Neural cell (in vitro differentiated cells): ENCODE measurements around the gene COL15A1. TPM values are rescaled to one million over a fixed set of nuclear protein-coding genes. Genes with fewer than 3 reads are reported as not detected.

Experiments used
- H2AFZ ChIP-seq: fragments of 200-600, 300-800 bp; sonication (generic), shearing (Covaris generic); 2 replicates; pipeline ENCODE4 v1.6.0; 2014; ENCODE audit warnings: low read depth, mild to moderate bottlenecking, antibody characterized with exemption, low read length, moderate library complexity
- H3F3A ChIP-seq: fragments of 200-600 bp; shearing (Covaris generic); 2 replicates; pipeline ENCODE4 v1.6.1; 2016; ENCODE audit warnings: mild to moderate bottlenecking, moderate library complexity, mixed read lengths, antibody characterized with exemption, low read length; ENCODE audit not compliant: insufficient read depth, poor library complexity, severe bottlenecking
- H3K27ac ChIP-seq: fragments of 200-600, 300-800 bp; sonication (generic), shearing (Covaris generic); 2 replicates; pipeline ENCODE4 v1.5.1; 2014; ENCODE audit warnings: mild to moderate bottlenecking, low read length, moderate library complexity
- H3K27me3 ChIP-seq: fragments of 300-800, 200-600 bp; sonication (generic), shearing (Covaris generic); 2 replicates; pipeline ENCODE4 v1.6.0; 2014; ENCODE audit warnings: mild to moderate bottlenecking, low read depth, low read length, moderate library complexity; ENCODE audit not compliant: insufficient read depth
- H3K36me3 ChIP-seq: fragments of 300-800, 200-600 bp; sonication (generic), shearing (Covaris generic); 2 replicates; pipeline ENCODE4 v1.5.1; 2014; ENCODE audit warnings: mild to moderate bottlenecking, antibody characterized with exemption, low read length, moderate library complexity; ENCODE audit not compliant: insufficient read depth
- H3K4me2 ChIP-seq: fragments of 300-800, 200-600 bp; sonication (generic), shearing (Covaris generic); 2 replicates; pipeline ENCODE4 v1.6.0; 2014; ENCODE audit warnings: mild to moderate bottlenecking, low read length
- H3K4me3 ChIP-seq: fragments of 300-800, 200-600 bp; sonication (generic), shearing (Covaris generic); 2 replicates; pipeline ENCODE4 v1.5.1; 2014; ENCODE audit warnings: mild to moderate bottlenecking, low read length, moderate library complexity
- H3K79me2 ChIP-seq: fragments of 200-600 bp; shearing (Covaris generic); replicated peaks from 2 replicates; pipeline ENCODE4 v1.6.0; 2014; ENCODE audit warnings: mild to moderate bottlenecking, low read length, moderate library complexity; ENCODE audit not compliant: insufficient read depth
- H3K9ac ChIP-seq: fragments of 300-800, 200-600 bp; sonication (generic), shearing (Covaris generic); 2 replicates; pipeline ENCODE4 v1.6.1; 2016; ENCODE audit warnings: mild to moderate bottlenecking, low read length, mixed read lengths
- H3K9me2 ChIP-seq: fragments of 200-600 bp; shearing (Covaris generic); 2 replicates; pipeline ENCODE4 v1.6.1; 2016; ENCODE audit warnings: mild to moderate bottlenecking, low read length, mixed read lengths; ENCODE audit not compliant: insufficient read depth
- H3K9me3 ChIP-seq: fragments of 200-600, 300-800 bp; sonication (generic), shearing (Covaris generic); 2 replicates; pipeline ENCODE4 v1.6.1; 2016; ENCODE audit warnings: mild to moderate bottlenecking, mixed run types, low read length, moderate library complexity, mixed read lengths
- H4K20me1 ChIP-seq: fragments of 200-600 bp; shearing (Covaris generic); 2 replicates; pipeline ENCODE4 v1.6.1; 2016; ENCODE audit warnings: mild to moderate bottlenecking, mixed run types; ENCODE audit not compliant: insufficient read depth
- CTCF ChIP-seq: fragments of 450-650 bp; IDR thresholded peaks from 2 replicates; pipeline ENCODE4 v1.5.1; 2014; ENCODE audit warnings: antibody characterized with exemption, mild to moderate bottlenecking, moderate library complexity; ENCODE audit not compliant: poor library complexity, severe bottlenecking
- EP300 ChIP-seq: fragments of 450-650 bp; conservative IDR thresholded peaks from 2 replicates; pipeline ENCODE4 v1.6.1; 2014; ENCODE audit warnings: antibody characterized with exemption, mild to moderate bottlenecking, moderate library complexity; ENCODE audit not compliant: poor library complexity, severe bottlenecking
- EZH2 ChIP-seq: fragments of 200-600, 300-800 bp; shearing (Covaris generic), sonication (generic); IDR thresholded peaks from 2 replicates; pipeline ENCODE4 v1.6.1; 2014; ENCODE audit warnings: antibody characterized with exemption, low read length, borderline replicate concordance, mild to moderate bottlenecking; ENCODE audit not compliant: insufficient read depth, poor library complexity, severe bottlenecking
- MXI1 ChIP-seq: fragments of 450-650 bp; conservative IDR thresholded peaks from 2 replicates; pipeline ENCODE4 v1.6.1; 2014; ENCODE audit warnings: antibody characterized with exemption, mild to moderate bottlenecking; ENCODE audit not compliant: poor library complexity, severe bottlenecking
- POLR2AphosphoS5 ChIP-seq: IDR thresholded peaks from 2 replicates; pipeline ENCODE4 v1.6.1; 2012
- RAD21 ChIP-seq: fragments of 450-650 bp; conservative IDR thresholded peaks from 2 replicates; pipeline ENCODE4 v1.6.1; 2014; ENCODE audit warnings: antibody characterized with exemption, mild to moderate bottlenecking, moderate library complexity
- REST ChIP-seq: IDR thresholded peaks from 2 replicates; pipeline ENCODE4 v1.6.1; 2012; ENCODE audit warnings: borderline replicate concordance
- SMC3 ChIP-seq: fragments of 450-650 bp; conservative IDR thresholded peaks from 2 replicates; pipeline ENCODE4 v1.6.1; 2014; ENCODE audit warnings: antibody characterized with exemption, mild to moderate bottlenecking, moderate library complexity; ENCODE audit not compliant: poor library complexity
- TAF1 ChIP-seq: IDR thresholded peaks from 2 replicates; pipeline ENCODE4 v1.6.1; 2012; ENCODE audit warnings: low read depth
- polyA plus RNA-seq: library from polyadenylated mRNA; depleted of rRNA; stranded (reverse); fragments of >200 nt; gene quantifications from 2 replicates; pipeline ENCODE4 v1.2.3, GENCODE V29; 2014

COL15A1 gene
- polyA plus RNA-seq, 1 donor from 2014 or later, result 2.8 TPM

GRCh38 chr9:98951967-98952366 is 8.3 kb downstream of the COL15A1 start:
- H3K36me3 ChIP-seq, result no peaks in the 10 kb centered on the region
- TF ChIP-seq RAD21, result no peak
- TF ChIP-seq CTCF, result no peak
- TF ChIP-seq EP300, result no peak
- no peak for TF ChIP-seq REST
- TF ChIP-seq MXI1, result no peak
- TF ChIP-seq POLR2AphosphoS5, result no peak
- TF ChIP-seq SMC3, result no peak
- no peak for TF ChIP-seq TAF1
- TF ChIP-seq EZH2, result no peak
- no peak overlapping the region for H3K9ac ChIP-seq
- no peaks in the 10 kb centered on the region for H4K20me1 ChIP-seq
- no peak overlapping the region for H3K27ac ChIP-seq
- H3K79me2 ChIP-seq, result no peaks in the 10 kb centered on the region
- no peak overlapping the region for H2AFZ ChIP-seq
- H3K9me2 ChIP-seq, result no peaks in the 10 kb centered on the region
- no peak overlapping the region for H3K4me2 ChIP-seq
- no peaks in the 10 kb centered on the region for H3K27me3 ChIP-seq
- no peak overlapping the region for H3K4me3 ChIP-seq
- H3K9me3 ChIP-seq, result no peaks in the 10 kb centered on the region
- H3F3A ChIP-seq, result no peaks in the 10 kb centered on the region

- no peak overlapping the region for H3K4me3 ChIP-seq
- H3F3A ChIP-seq, result no peaks in the 10 kb centered on the region
- no peaks in the 10 kb centered on the region for H3K79me2 ChIP-seq
- no peak overlapping the region for H3K27ac ChIP-seq
- TF ChIP-seq TAF1, result no peak
- no peak for TF ChIP-seq REST
- no peak for TF ChIP-seq CTCF
- TF ChIP-seq MXI1, result no peak
- TF ChIP-seq EP300, result no peak
- no peak for TF ChIP-seq POLR2AphosphoS5
- TF ChIP-seq SMC3, result no peak
- no peak for TF ChIP-seq RAD21
- TF ChIP-seq EZH2, result no peak
- no peak overlapping the region for H2AFZ ChIP-seq
- H3K36me3 ChIP-seq, result no peaks in the 10 kb centered on the region
- H4K20me1 ChIP-seq, result no peaks in the 10 kb centered on the region
- no peak overlapping the region for H3K9ac ChIP-seq
- peaks cover 3% of the 10 kb centered on the region for H3K9me3 ChIP-seq
- no peaks in the 10 kb centered on the region for H3K27me3 ChIP-seq
- no peaks in the 10 kb centered on the region for H3K9me2 ChIP-seq
- H3K4me2 ChIP-seq, result no peak overlapping the region
Observed at GRCh38 chr9:98953581-98954243, 10.0 kb downstream of the COL15A1 start.
